Measurements from ENCODE around the gene PPP1R13B. TPM values are rescaled to one million over a fixed set of nuclear protein-coding genes. Genes with fewer than 3 reads are reported as not detected.

Gene PPP1R13B
- total RNA-seq, 1 experiment from 2014 or later = 10.3 TPM

GRCh38 chr14:103716899-103717411, 130.4 kb downstream of the PPP1R13B start:
- Mint-ChIP-seq H3K4me1 (peaks cover 31% of the 10 kb centered on the region), H3K27me3 (ENCODE audit: low read depth) (peaks cover 2% of the 10 kb centered on the region; the same call in 1 of the 2 replicates), H3K36me3 (no peaks in the 10 kb centered on the region), H3K4me3 (peak overlapping the region; percentile 78), H3K9me3 (no peaks in the 10 kb centered on the region), H3K27ac (0 out of 2 replicates have a peak overlapping the region, but pooled peaks have one; percentile 53)
- TF ChIP-seq, protein P1, sequence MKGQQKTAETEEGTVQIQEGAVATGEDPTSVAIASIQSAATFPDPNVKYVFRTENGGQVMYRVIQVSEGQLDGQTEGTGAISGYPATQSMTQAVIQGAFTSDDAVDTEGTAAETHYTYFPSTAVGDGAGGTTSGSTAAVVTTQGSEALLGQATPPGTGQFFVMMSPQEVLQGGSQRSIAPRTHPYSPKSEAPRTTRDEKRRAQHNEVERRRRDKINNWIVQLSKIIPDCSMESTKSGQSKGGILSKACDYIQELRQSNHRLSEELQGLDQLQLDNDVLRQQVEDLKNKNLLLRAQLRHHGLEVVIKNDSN (CRISPR knock-in tag; IDR thresholded peaks at IDR 0.05) = no peak
- TF ChIP-seq IRF2 (CRISPR knock-in tag; IDR thresholded peaks at IDR 0.05; ENCODE audit: borderline replicate concordance, low read depth) (no peak), ZSCAN18 (CRISPR knock-in tag; IDR thresholded peaks at IDR 0.05) (no peak), NR3C1 (CRISPR knock-in tag; conservative IDR thresholded peaks at IDR 0.05; ENCODE audit: low read depth) (no peak), NR1H2 (CRISPR knock-in tag; IDR thresholded peaks at IDR 0.05) (no peak), PRDM15 (CRISPR knock-in tag; IDR thresholded peaks at IDR 0.05) (no peak), JUN (CRISPR knock-in tag; IDR thresholded peaks at IDR 0.05) (no peak), TEAD4 (CRISPR knock-in tag; IDR thresholded peaks at IDR 0.05) (no peak), NFE2L1 (CRISPR knock-in tag; IDR thresholded peaks at IDR 0.05) (no peak), CBFB (CRISPR knock-in tag; IDR thresholded peaks at IDR 0.05; ENCODE audit: low read depth) (no peak), FOXJ3 (CRISPR knock-in tag; IDR thresholded peaks at IDR 0.05; ENCODE audit: borderline replicate concordance) (no peak), ZNF232 (CRISPR knock-in tag; IDR thresholded peaks at IDR 0.05) (no peak), CREB1 (CRISPR knock-in tag; IDR thresholded peaks at IDR 0.05) (no peak), ERG (CRISPR knock-in tag; IDR thresholded peaks at IDR 0.05) (no peak)
- DNase-seq (ENCODE audit: low spot score) (no peak), ATAC-seq (no peak)
- ChIA-PET CTCF (no interaction called here), POLR2A (interaction anchor here (1.3 kb wide), 1 partner anchor 29 kb away, joined by 3 read pairs; no protein-coding TSS in a partner anchor)

DNA sequence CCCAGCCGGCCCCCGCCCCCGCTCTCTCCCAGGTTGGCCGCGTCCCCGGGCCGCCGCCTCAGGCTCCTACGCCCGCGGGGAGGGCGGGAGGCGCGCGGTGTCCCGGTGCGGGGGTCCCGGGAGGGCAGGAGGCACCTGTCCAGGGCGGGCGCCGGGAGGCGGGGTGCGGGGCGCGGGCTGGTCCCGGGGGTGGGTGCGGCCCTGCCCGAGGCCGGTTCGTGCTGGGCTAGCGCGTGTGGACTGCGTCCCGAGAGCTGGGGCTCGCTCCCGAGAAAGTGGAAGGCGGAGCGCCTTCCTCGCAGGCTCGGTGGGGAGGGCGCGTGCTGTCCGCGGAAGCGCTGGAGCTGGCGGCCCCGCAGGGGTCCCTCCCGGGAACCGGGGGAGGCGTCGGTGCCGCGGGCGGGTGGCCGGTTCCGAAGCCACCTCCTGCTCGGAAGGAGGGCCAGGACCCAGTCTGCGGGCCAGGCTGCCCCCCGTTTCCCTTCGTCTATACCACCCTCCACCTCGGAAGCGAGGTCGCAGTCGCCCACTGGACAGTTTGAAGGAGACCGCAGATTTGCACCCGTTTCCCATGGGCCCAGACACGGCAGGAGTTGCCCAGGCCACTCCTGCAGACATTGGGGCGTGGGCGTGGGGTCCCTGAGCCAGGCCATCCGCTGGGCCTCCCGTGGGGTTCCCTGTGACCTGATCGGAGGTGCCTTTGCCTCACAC, 131.1 kb downstream of the PPP1R13B start:
- Mint-ChIP-seq H3K27me3 (ENCODE audit: low read depth) (peaks cover 2% of the 10 kb centered on the region; the same call in 1 of the 2 replicates), H3K27ac (no peak overlapping the region), H3K9me3 (no peaks in the 10 kb centered on the region), H3K4me1 (peaks cover 35% of the 10 kb centered on the region), H3K36me3 (no peaks in the 10 kb centered on the region), H3K4me3 (peak overlapping the region; percentile 78)
- ChIA-PET POLR2A (interaction anchor here (0.6 to 1.3 kb wide), 7 partner anchors 9 to 344 kb away, joined by 3 to 5 read pairs (median 3); no protein-coding TSS in a partner anchor), CTCF (interaction anchor here (0.5 to 1.6 kb wide), 8 partner anchors 15 to 743 kb away, joined by 3 to 9 read pairs (median 4); partner anchors contain the start of gene BAG5)
- ATAC-seq (no peak), DNase-seq (ENCODE audit: low spot score) (no peak)
- TF ChIP-seq ZNF263 (CRISPR knock-in tag; IDR thresholded peaks at IDR 0.05; ENCODE audit: low read depth) (peak; percentile 22; the same call in 1 of the 2 replicates), NR3C1 (CRISPR knock-in tag; conservative IDR thresholded peaks at IDR 0.05; ENCODE audit: low read depth) (0 out of 2 replicates have a peak, but pooled peaks have one; percentile 8), CREB1 (CRISPR knock-in tag; IDR thresholded peaks at IDR 0.05) (no peak), NFATC4 (CRISPR knock-in tag; IDR thresholded peaks at IDR 0.05) (no peak), CREM (CRISPR knock-in tag; IDR thresholded peaks at IDR 0.05) (no peak)
- TF ChIP-seq, protein P2, sequence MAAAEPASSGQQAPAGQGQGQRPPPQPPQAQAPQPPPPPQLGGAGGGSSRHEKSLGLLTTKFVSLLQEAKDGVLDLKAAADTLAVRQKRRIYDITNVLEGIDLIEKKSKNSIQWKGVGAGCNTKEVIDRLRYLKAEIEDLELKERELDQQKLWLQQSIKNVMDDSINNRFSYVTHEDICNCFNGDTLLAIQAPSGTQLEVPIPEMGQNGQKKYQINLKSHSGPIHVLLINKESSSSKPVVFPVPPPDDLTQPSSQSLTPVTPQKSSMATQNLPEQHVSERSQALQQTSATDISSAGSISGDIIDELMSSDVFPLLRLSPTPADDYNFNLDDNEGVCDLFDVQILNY (CRISPR knock-in tag; IDR thresholded peaks at IDR 0.05) = peak; percentile 23; the same call in 1 of the 2 replicates

Measured in WTC11 (cell line).